BLaER1 (cell line): ENCODE data around the gene GNB1L.

Source experiments
- H3K27ac ChIP-seq: shearing (Covaris generic); formaldehyde crosslinking; 2 replicates; pipeline ENCODE4 v1.8.1; 2022
- H3K27me3 ChIP-seq: shearing (Covaris generic); formaldehyde crosslinking; 2 replicates; pipeline ENCODE4 v1.8.1; 2022
- H3K36me3 ChIP-seq: shearing (Covaris generic); formaldehyde crosslinking; 2 replicates; pipeline ENCODE4 v1.8.1; 2022
- H3K4me1 ChIP-seq: shearing (Covaris generic); formaldehyde crosslinking; 2 replicates; pipeline ENCODE4 v1.8.1; 2022
- H3K4me2 ChIP-seq: shearing (Covaris generic); formaldehyde crosslinking; 2 replicates; pipeline ENCODE4 v1.8.1; 2022
- H3K4me3 ChIP-seq: shearing (Covaris generic); formaldehyde crosslinking; 2 replicates; pipeline ENCODE4 v1.8.1; 2022
- H3K9ac ChIP-seq: shearing (Covaris generic); formaldehyde crosslinking; 2 replicates; pipeline ENCODE4 v1.8.1; 2022
- H3K9me3 ChIP-seq: shearing (Covaris generic); formaldehyde crosslinking; 2 replicates; pipeline ENCODE4 v1.8.1; 2022
- H4K20me1 ChIP-seq: shearing (Covaris generic); formaldehyde crosslinking; 2 replicates; pipeline ENCODE4 v1.8.1; 2022
- Cebpa-rat ChIP-seq: shearing (Covaris generic); IDR thresholded peaks from 2 replicates; pipeline ENCODE4 v1.8.1; 2022

GNB1L gene

DNA sequence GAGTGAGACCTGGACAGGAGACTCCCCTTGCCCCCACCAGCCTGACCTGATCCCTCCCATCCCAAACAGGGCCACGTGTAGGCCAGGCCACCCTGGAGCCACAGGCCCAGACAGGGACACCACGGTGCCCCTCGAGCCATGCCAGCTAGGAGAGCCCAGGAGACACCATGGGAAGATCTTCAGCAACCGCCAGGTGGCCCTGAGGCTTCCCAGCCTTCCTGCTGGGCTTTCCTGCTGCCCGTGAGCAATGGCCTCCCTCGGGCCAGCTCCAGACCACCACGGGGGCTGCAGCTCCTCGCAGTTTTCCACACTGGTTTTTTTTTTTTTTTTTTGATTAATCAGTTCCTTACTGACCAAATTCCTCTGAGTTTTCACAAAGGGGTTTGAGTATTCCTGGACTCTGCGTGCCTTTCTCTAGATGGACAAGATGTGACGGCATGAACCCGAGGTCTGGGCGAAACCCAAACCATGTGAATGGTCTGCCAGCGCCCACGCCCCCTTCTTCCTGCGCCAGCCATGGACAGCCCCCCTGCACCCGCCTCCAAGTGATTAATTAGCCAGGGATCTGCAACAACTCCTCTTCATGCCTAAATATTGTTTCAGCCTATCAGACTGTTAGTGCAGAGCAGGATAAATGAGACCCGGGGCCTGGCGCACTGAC lies 53.2 kb downstream of the GNB1L start:
- Histone ChIP-seq H3K4me2 (no peak overlapping the region), H3K36me3 (peaks cover 35% of the 10 kb centered on the region), H3K27ac (no peak overlapping the region), H4K20me1 (no peaks in the 10 kb centered on the region), H3K4me1 (peaks cover 19% of the 10 kb centered on the region), H3K4me3 (no peak overlapping the region), H3K27me3 (no peaks in the 10 kb centered on the region), H3K9me3 (no peaks in the 10 kb centered on the region), H3K9ac (no peak overlapping the region)
- no peak for TF ChIP-seq Cebpa-rat

DNA sequence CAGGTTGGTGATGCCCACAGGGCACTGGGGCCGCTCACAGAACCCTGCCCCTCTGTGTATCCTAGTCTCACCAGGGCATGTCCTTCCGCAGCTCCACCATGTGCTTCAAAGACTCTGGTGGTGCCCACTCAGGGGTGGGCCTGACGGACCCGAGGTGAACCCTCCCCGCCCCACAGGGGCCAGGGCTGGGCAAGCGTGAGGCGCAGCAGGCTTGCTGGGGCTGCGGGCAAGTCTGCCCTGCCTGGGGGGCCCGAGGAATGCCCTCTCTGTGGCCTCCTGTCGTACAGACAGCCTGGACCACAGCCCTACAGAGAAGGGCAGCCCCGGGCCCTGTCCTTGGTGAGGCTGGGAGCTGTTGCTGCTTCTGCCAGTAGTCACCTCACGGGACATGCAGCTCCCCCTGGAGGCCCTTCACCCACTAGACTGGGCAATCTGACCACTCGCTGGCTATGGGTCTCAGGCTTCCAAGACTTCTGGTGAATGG lies 53.9 kb downstream of the GNB1L start:
- Histone ChIP-seq H3K27me3 (no peaks in the 10 kb centered on the region), H3K4me2 (no peak overlapping the region), H3K36me3 (peaks cover 35% of the 10 kb centered on the region), H3K4me3 (no peak overlapping the region), H4K20me1 (no peaks in the 10 kb centered on the region), H3K27ac (no peak overlapping the region), H3K9ac (no peak overlapping the region), H3K9me3 (no peaks in the 10 kb centered on the region), H3K4me1 (peaks cover 13% of the 10 kb centered on the region)
- TF ChIP-seq Cebpa-rat: no peak

DNA sequence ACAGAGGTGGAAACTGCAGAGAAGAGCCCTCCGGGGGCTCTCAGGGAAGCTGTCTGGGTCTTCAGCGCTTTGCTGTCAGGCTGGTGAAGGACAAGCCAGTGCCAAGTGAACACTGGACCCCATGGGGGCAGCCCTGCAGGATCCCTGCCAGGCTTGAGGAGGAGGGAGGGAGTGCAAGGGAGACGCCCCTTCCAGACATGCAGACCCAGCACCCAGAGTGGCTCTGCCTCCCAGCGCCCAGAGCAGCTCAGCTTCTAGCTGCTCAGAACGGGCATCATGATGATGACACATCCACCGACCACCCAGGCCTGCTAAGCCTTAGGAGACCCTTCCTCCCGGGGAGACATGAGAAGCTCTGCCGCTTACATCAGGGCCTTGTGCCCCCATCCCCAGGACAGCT lies 54.4 kb downstream of the GNB1L start:
- H4K20me1 ChIP-seq: no peaks in the 10 kb centered on the region
- H3K4me3 ChIP-seq: no peak overlapping the region
- no peak overlapping the region for H3K27ac ChIP-seq
- no peaks in the 10 kb centered on the region for H3K9me3 ChIP-seq
- H3K36me3 ChIP-seq: peaks cover 35% of the 10 kb centered on the region
- H3K4me2 ChIP-seq: no peak overlapping the region
- TF ChIP-seq Cebpa-rat: no peak
- H3K9ac ChIP-seq: no peak overlapping the region
- H3K4me1 ChIP-seq: peaks cover 8% of the 10 kb centered on the region
- no peaks in the 10 kb centered on the region for H3K27me3 ChIP-seq

DNA sequence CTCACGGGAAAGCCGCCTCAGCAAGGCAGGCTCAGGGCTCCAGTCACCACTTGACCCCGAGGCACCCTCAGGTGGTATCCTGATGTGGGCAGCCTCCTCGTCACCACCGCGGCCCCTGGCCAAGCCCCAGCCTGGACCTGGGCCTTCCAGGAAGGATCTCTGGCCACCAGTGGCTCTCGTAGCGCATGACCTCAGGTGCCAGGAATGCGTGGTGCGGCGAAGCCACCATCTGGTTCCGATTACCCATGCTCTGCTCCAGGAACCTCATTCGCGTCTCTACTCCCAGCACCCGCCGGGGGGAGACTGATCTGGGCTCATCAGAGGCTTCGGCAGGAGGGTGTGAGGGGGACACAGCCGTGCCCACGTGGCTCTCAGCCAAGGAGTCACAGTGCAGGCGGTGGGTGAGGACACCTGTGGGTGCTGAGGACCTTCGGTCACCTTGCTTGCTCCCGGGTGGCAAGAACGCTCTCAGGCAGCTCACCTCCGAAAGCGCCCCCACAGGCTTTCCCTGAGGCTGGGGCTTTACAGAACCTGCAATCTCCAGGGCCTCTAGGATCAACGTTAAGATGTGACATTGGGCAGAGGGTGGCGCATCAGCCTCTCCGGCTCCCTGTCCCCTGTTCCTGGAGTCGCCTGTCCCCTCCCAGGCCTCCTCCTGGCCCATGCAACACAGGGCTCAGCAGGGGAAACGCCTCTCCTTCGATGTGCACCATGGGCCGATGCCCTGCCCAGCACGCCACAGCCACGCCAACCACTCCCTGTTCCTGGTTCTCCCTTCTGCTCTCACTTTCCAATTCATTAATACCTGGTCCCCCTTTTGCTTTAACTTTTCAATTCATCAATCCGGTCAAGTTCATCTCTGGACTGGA lies 55.1 kb downstream of the GNB1L start:
- Histone ChIP-seq H3K27me3 (no peaks in the 10 kb centered on the region), H3K4me1 (peaks cover under 1% of the 10 kb centered on the region; the same call in 1 of the 2 replicates), H3K9ac (no peak overlapping the region), H3K36me3 (peaks cover 35% of the 10 kb centered on the region), H3K4me3 (no peak overlapping the region), H4K20me1 (no peaks in the 10 kb centered on the region), H3K27ac (no peak overlapping the region), H3K4me2 (no peak overlapping the region), H3K9me3 (no peaks in the 10 kb centered on the region)
- no peak for TF ChIP-seq Cebpa-rat

DNA sequence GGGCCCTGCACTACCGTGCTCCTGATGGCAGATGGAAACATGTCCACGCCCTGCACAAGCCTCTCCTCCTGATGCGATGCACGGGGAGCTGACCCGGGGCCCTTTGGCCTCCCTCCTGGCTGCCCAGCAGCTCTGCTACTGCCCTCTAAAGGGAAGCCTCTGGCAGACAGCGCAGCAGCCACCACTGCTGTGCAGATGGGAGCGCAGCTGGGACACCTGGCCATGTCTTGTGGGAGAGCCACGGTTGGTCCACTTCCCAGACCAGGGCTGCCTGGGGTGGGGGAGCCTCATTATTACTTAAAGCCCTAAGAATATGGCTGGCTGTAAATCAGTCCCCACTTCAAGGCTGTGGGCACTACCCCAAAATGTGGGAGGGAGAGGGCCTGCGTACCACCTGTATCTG lies 55.8 kb downstream of the GNB1L start:
- no peak overlapping the region for H3K9ac ChIP-seq
- H3K9me3 ChIP-seq: peaks cover 5% of the 10 kb centered on the region
- H3K4me2 ChIP-seq: no peak overlapping the region
- no peaks in the 10 kb centered on the region for H4K20me1 ChIP-seq
- H3K27me3 ChIP-seq: no peaks in the 10 kb centered on the region
- no peak overlapping the region for H3K4me3 ChIP-seq
- H3K27ac ChIP-seq: no peak overlapping the region
- no peak for TF ChIP-seq Cebpa-rat
- H3K36me3 ChIP-seq: peaks cover 39% of the 10 kb centered on the region
- H3K4me1 ChIP-seq: no peaks in the 10 kb centered on the region

DNA sequence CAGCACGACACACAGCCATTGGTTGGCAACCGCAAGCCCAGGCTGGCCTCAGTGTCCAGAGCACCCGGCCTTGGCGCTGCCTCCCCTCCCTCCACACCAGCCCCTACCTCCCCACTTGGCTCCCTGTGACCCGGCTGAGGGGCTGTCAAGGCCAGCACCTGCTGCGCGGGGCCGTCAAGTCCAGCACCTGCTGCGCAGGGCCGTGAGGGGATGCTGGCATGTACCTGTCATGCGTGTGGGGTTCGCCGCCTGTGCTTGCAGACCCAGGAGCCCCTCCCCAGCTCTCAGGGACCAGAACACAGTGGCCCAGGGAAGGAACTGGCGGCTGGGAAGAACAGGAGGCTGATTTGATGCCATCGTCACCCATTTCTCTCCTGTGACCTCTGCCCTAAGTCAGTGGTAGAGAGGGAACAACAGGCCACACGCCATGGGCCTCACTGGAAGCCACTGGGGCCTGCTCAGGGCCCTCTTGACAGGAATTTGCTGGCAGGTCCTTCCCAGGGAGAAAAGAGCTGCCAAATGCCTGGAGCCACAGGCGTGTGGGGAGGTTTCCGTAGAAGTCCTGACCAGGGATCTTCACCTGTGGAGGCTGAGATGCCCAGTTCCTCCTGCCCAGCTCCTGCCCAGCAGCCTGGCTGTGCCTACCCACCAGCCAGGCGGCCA lies 56.5 kb downstream of the GNB1L start:
- no peak overlapping the region for H3K4me3 ChIP-seq
- H3K27ac ChIP-seq: no peak overlapping the region
- no peak overlapping the region for H3K9ac ChIP-seq
- H3K27me3 ChIP-seq: no peaks in the 10 kb centered on the region
- H3K4me1 ChIP-seq: no peaks in the 10 kb centered on the region
- no peak for TF ChIP-seq Cebpa-rat
- H4K20me1 ChIP-seq: no peaks in the 10 kb centered on the region
- H3K4me2 ChIP-seq: no peak overlapping the region
- H3K36me3 ChIP-seq: peaks cover 40% of the 10 kb centered on the region
- H3K9me3 ChIP-seq: peaks cover 13% of the 10 kb centered on the region

DNA sequence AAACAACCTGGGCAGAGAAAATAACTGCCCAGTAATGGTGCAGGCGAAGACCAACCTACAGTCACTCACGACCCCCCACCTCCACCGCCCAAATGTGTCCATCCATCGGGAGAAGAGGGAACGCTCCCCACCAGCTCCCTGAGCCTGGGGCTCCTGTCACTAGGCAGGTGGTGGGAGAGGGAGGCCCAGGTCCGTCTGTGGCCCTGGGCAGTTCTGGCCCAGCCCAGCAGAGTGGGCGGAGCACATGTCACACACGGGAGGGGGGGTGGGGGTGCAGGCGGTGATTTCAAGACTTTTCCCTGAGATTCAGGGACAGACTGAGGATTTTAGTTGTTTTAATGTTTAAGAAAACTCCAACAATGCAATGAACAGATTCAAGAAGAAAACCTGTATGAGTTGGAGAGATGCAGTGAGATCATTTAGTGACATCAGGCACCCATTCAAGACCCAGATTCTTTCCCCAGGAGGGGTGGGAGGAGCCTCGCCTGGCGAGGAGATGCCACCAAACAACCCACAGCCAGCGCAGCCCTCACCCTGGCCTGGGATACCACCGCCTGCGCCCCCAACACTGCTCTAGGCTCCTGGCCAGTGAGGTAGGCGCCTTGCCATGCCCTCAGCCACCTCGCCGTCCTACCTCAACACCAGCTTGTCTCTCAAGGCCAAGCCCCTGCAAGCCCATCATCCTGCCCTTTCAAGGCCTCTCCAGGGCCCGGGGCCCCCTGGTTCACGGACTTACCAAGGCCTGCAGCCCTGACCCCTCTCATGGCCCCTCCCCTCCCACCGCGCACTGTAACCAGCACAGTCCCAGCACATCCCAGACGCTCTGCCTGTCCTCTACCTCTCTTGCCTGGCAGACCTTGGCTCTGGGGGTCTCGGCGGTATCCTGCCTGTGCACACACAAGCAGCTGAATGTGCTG lies 57.3 kb downstream of the GNB1L start:
- Histone ChIP-seq H3K9me3 (peaks cover 21% of the 10 kb centered on the region), H3K27ac (no peak overlapping the region), H3K36me3 (peaks cover 39% of the 10 kb centered on the region), H3K4me2 (no peak overlapping the region), H3K9ac (no peak overlapping the region), H3K27me3 (no peaks in the 10 kb centered on the region), H4K20me1 (no peaks in the 10 kb centered on the region), H3K4me1 (no peaks in the 10 kb centered on the region), H3K4me3 (no peak overlapping the region)
- no peak for TF ChIP-seq Cebpa-rat

DNA sequence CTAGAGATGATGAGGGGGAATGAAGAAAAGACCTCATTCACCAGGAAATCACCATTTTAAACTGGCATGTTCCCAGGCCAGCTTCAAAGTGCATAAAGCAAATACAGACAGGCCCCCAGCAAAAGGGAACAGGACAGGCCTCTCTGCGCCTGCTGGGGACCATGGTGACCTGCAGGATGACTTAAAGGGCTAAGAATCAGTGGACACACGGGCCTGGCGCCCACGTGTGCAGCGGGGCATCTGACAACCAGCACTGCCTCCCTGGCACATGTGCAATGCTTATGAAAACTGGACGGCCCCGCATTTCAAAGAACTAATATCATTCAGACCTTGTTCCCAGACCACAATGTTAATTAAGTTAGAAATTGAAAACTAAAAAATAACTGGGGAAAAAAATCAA lies 58.5 kb downstream of the GNB1L start:
- Histone ChIP-seq H3K9me3 (peaks cover 33% of the 10 kb centered on the region), H3K4me1 (no peaks in the 10 kb centered on the region), H4K20me1 (no peaks in the 10 kb centered on the region), H3K4me3 (no peak overlapping the region), H3K27ac (no peak overlapping the region), H3K9ac (no peak overlapping the region), H3K4me2 (no peak overlapping the region), H3K27me3 (no peaks in the 10 kb centered on the region), H3K36me3 (peaks cover 44% of the 10 kb centered on the region)
- no peak for TF ChIP-seq Cebpa-rat

DNA sequence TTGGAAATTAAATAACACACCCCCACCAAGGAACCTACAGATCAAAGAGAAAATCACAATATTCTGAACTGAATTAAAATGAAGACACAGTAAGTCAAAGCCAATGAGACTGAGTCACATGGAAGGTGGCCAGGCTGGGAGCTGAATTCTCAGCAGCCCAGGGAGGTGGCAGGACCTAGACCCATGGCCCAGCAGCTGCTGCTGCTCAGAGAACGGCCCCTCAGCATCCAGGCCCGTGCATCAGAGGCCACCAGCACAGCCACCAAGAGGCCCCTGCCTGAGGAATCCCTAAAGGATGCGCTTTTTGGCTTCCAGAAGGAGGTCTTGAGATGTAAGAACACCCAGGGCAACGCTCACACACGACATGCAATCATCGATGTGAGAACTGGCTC lies 59.1 kb downstream of the GNB1L start:
- Histone ChIP-seq H3K27me3 (no peaks in the 10 kb centered on the region), H4K20me1 (no peaks in the 10 kb centered on the region), H3K36me3 (peaks cover 44% of the 10 kb centered on the region), H3K9ac (no peak overlapping the region), H3K4me1 (no peaks in the 10 kb centered on the region), H3K4me2 (no peak overlapping the region), H3K9me3 (peaks cover 38% of the 10 kb centered on the region), H3K27ac (no peak overlapping the region), H3K4me3 (no peak overlapping the region)
- no peak for TF ChIP-seq Cebpa-rat
